ENCODE measurements around the gene DCTN2. TPM values are rescaled to one million over a fixed set of nuclear protein-coding genes. Genes with fewer than 3 reads are reported as not detected.
"Not testable (repeated sequence)": the region's sequence is repeated elsewhere in the genome, so short reads cannot be mapped to it uniquely, and the experiment has no call there.

Gene DCTN2
- total RNA-seq, 1 donor from 2014 or later, result 106 TPM

DNA sequence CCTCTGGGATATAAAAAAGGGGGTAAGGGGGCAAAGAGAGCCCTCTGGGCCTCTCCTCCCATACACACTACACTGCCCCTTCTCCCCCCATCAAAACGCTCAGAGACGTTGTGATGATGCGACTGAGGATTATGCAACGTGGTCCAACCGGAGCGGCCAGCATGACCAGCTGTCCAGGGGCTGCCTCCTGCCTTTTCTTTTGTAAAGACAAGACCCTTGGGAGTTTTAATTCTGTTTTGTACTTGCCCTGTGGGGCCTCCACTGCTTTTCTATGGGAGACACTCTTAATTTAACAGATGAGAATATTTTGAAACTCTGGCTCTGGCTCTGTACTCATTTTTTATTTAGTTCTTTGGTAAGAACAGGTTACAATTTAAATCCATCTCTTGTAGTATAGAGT lies 17.2 kb downstream of the DCTN2 start:
- no peak for DNase-seq (ENCODE audit: low spot score)

DNA sequence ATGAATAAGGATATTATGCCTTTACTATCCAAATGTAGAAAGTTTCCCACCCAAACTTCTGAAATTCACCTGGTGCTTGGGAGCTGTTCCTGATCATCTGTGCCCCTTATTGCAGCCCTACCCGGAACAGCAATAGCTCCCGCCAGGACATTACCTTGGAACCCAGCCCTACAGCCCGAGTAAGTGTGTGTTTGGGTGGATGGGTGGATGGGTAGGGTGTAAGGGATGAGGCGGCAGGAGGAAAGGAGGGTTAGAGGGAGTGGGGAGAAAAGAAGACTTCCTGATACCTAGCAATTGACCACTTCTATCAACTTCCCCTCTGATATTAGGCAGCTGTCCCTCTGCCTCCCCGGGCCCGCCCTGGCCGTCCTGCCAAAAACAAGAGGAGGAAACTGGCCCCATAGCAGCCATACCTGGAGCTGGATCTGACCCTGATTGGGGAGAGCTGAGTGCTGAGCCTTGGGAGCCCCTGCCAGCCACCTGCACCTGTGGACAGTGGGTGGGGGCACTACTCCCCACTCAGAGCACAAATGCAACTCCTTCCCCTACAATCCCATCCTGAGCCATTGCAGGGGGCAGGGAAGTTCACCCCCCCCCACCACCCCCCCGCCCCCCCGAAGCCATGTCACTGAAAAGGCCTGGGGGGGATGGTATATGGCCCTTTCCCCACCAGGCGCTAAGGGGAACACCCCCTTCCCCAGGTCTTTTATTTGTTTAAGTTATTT lies 18.0 kb downstream of the DCTN2 start:
- no peak for DNase-seq (ENCODE audit: low spot score)

DNA sequence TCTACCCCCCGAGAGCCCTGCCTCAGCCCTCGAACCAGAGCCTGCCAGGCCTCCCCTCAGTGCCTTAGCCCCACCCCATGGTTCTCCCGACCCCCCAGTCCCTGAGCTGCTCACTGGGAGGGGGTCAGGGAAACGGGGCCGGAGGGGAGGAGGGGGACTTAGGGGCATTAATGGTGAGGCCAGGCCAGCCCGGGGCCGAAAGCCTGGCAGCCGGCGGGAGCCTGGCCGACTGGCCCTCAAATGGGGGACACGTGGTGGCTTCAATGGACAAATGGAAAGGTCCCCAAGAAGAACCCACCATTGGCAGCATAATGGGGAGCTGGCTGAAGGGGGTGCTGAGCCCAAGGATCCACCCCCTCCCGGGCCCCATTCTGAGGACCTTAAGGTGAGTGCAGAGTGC lies 18.8 kb downstream of the DCTN2 start:
- DNase-seq (ENCODE audit: low spot score), result no peak

DNA sequence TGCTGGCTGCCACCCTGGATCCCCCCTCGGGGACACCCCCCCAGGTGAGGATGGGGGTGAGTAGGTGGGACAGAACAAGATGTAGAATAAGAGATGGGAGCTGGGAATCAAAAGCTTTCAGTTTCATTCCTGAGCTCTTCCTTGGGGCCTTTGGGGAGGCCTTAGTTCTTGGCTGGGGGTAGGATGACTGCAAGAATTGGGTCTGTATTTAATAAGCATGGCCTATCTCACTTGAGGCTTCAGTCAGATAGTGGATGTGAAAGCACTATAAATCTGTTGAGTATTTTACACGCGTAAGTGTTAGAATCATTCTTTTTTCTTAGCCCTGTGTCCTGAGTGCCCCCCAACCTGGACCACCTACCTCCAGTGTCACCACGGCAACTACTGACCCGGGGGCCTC lies 19.8 kb downstream of the DCTN2 start:
- no peak for DNase-seq (ENCODE audit: low spot score)

DNA sequence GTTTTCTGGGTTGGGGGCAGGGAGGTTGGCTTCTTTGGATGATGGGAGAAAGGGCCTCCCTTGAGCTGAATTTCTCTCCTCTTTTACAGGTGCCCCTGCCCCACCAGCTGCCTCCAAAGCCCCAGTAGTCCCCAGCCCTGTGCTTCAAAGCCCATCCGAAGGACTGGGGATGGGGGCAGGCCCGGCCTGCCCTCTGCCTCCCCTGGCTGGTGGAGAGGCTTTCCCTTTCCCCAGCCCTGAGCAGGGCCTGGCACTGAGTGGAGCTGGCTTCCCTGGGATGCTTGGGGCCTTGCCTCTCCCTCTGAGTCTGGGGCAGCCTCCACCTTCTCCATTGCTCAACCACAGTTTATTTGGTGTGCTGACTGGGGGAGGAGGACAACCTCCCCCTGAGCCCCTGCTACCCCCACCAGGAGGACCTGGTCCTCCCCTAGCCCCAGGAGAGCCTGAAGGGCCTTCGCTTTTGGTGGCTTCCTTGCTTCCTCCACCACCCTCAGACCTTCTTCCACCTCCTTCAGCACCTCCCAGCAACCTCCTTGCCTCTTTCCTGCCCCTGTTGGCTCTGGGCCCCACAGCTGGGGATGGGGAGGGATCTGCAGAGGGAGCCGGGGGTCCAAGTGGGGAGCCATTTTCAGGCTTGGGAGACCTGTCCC lies 20.4 kb downstream of the DCTN2 start:
- no peak for DNase-seq (ENCODE audit: low spot score)

DNA sequence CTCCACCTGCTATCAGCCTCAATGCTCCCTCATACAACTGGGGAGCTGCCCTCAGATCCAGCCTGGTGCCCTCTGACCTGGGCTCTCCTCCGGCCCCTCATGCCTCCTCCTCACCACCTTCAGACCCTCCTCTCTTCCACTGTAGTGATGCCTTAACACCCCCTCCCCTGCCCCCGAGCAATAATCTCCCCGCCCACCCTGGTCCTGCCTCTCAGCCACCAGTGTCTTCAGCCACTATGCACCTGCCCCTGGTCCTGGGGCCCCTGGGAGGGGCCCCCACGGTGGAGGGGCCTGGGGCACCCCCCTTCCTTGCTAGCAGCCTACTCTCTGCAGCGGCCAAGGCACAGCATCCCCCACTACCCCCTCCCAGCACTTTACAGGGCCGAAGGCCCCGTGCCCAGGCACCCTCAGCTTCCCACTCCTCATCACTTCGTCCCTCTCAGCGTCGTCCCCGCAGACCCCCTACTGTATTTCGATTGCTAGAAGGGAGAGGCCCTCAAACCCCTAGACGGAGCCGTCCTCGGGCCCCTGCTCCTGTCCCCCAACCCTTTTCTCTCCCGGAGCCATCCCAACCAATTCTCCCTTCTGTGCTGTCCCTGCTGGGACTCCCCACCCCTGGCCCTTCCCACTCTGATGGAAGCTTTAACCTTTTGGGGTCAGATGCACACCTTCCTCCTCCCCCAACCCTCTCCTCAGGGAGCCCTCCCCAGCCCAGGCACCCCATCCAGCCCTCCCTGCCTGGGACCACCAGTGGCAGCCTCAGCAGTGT lies 21.2 kb downstream of the DCTN2 start:
- DNase-seq (ENCODE audit: low spot score), result no peak

DNA sequence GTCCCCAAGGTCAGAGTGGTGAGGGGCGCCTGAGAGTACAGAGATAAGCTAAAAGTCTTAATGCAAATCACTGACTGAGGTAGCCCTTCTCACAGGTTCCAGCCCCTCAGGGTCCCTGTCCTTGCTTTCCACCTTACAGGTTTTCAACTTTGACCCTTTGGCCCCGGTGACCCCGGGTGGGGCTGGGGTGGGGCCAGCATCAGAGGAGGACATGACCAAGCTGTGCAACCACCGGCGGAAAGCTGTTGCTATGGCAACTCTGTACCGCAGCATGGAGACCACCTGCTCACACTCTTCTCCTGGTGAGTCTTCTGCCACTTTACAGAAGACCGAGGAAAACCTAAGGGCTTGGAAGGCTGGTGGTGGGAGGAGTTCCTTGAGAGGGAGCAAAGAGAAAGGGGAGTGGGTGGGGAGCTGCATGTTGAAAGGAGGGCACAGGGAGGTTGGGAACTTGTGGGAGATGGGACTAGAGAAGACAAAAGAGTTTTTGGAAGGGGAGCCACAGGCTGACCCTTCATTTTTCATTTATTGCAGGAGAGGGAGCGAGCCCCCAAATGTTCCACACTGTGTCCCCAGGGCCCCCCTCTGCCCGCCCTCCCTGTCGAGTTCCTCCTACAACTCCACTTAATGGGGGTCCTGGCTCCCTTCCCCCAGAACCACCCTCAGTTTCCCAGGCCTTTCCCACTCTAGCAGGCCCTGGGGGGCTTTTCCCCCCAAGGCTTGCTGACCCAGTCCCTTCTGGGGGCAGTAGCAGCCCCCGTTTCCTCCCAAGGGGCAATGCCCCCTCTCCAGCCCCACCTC lies 22.0 kb downstream of the DCTN2 start:
- no peak for DNase-seq (ENCODE audit: low spot score)

DNA sequence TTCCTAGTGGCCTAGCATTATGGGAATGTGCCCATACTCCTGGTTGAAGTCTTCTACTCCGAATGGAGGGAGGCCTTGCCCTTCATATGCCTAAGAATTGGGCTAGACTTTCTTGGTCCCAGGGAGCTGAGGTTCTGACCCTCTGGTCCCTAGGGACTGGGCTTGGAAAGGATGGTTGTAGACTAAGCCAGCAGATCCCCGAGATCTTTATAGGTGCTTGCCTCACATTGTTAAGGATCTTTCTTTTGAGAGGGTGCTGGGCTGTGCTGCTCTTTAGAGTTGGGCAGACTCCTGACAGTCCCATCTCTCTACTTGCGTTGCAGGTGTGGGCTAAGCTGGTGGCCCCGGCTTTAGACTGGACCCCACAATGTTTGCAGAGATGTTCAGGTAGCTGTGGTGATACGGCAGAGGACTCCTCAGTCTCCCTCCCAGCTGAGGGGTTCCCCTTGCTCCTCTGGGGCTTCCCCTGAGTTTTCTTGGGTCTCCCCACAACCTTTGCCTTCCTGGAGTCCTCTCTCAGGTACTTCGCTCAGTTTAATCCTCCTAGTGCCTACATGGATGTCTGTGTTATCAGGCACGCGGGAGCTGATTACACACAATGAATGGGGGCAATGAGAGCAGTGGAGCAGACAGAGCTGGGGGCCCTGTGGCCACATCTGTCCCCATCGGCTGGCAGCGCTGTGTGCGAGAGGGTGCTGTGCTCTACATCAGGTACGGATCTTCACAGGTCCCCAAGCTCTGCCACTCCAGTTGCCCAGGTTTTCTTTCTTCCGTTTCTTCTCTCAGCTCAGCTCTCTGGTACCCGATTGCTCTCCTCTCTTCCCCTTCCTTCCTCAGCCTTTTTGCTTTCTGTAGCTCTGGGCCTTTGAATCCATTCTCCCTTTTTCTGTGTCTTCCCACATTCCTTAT lies 23.0 kb downstream of the DCTN2 start:
- no peak for DNase-seq (ENCODE audit: low spot score)

DNA sequence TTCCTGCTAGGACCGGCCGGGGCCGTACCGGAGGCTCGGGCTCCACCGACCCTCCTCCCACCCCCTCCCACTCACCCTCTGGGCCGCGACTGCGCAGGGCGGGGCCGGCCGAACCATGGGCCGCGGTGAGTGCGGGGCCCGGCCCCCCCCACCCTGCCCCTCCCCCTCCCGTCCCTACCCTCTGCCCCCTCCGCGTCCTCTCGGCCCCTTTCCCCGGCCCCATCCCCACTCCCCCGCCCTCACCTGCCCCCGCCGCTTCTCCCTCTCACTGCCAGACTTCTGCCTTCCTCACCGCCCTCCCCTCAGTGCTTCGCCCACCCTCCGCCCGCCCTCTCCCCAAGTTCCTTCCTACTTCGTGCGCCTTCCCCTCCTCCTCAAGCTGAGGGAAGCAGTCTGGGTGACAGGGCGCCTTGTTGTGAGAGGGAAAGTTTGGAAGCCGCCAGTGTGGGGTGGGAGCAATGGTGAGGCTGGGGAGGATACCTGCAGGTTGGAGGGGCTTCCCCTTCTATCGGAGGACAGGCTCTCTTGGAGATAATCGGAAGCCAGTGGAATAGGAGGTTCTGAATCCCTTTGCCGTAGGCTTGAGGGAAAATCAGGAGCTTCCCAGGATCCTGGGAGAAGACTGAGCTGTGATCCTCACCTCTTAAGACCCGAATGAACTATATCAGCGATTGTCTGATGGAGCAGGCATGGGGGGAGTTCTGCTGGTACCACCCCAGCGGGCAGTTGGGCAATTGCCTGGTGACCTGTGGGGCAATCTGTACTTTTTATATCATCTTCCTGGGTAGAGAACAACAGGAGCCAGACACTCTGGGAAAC lies 23.9 kb downstream of the DCTN2 start:
- no peak for DNase-seq (ENCODE audit: low spot score)

DNA sequence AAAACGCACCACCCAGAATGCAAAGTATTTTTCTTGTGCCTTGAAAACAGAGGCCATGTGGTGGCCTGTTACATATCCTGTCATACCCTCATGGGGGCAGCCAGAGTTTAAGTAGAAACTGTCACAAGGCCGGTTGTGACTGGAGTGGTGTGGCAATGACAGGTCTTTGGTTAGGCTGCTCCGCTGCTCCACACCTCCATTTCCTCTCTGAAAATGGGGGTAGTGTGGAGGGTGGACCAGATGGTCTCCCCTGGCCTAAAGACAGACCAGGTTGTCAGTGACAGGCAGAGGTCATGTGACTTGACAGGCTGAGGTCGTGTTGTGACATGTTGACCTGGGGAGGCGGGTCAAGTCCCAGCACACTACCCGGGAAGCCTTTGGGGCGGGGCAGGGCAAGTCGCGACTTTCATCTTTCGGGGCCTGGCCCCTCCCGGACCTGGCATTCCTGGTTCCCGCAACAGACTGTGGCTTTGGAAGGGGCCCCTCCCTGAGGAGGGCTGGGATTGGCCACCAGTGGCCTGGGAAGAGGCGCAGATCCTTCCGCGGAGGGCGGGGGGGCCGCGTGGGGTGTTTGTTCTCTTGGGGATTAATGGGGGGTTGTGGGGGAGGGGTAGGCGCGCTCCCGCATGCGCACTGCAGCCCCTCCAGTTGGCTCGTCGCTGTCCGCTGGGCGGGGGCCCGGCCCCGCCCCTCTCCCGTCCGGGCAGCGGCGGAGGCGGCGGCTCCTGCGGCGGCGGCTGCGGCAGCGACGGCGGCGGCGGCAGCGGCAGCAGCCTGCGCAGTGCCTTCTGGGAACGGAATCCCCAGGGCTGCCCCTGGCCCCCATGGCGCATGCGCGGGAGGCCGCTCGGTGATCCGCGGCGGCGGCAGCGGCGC lies 24.7 kb downstream of the DCTN2 start, which contains the start of gene MBD6:
TSS of gene MBD6 (plus strand) at position 814 of the 876 bp plus-strand sequence. CDS start 1,480 bp downstream, outside the sequence.
- DNase-seq (ENCODE audit: low spot score), result peak; percentile 98

DNA sequence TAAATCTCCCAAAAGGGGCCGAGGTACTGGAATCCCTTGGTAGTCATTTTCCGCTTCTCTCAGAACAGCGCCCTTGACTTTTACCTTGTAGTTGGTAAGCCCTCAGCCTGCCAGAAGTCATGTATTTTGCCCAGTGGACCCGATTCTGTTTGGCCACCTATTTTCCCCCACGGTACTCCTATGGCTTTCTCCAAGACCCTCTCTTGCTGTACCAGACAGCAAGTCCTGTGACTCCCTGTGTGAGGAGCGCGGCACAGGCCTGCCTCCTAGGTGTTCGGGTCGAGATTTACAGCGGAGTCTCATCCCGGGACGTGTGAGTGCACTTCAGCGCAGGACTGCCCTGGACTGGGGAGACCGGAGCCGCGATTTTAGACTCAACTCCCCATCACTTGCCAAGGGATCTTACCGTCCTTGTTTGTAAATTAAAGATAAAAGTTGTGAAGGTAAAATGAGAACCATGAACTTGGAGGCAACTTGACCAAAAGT lies 25.4 kb downstream of the DCTN2 start:
- DNase-seq (ENCODE audit: low spot score), result no peak

DNA sequence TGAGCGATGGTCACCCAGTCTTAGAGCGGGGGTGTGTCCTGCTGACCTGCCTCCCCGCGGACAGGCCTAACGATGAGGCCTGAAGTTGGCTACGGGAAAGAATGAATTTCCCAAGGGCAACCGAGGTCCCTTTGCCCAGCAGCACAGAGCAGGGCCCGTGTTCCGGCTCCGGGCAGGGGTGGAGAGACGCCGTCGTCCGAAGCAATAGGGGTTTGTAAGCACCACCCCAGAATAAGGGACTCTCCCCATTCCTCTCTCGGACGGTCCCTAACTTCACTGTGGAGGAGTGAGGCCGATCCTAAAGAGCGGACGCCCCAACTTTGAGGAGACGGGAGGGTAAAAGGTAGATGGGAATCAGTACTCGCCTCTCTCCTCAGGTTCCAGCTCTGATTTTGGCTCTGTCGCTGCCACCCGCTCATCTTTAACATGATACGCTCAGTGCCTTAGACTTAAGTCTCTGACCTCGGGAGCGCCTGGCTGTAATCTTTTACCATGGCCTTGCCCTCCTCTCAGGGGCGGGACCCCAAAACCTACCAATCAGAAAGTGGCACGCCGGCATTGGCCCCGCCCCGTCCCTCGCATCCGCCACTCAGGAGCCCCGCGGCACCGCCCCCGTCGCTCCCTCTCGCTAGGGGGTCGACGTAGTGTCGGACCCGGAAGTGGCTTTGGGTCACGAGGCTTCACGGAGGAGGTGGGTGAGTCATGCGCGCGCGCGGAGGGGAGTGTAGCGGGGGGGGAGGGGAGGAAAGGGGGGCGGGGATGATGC lies 26.8 kb downstream of the DCTN2 start, which contains the start of gene DDIT3:
TSS of gene DDIT3 (minus strand) at position 462 of the 766 bp plus-strand sequence. CDS start 3,108 bp downstream, outside the sequence.
- DNase-seq (ENCODE audit: low spot score), result peak; percentile 100

DNA sequence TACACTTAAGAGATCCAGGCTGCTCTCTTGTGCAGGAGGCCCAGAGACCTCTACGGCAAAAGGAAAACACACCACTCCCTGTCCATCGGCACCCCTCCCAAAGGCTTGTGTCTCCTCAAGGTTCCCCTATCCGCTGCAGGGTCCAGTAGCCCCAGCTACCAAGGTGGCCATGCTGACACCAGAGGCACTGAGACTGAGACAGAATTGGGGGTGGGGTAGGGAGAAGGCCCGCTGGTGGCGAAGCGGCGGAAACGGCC lies 27.3 kb downstream of the DCTN2 start:
- DNase-seq (ENCODE audit: low spot score), result no peak

DNA sequence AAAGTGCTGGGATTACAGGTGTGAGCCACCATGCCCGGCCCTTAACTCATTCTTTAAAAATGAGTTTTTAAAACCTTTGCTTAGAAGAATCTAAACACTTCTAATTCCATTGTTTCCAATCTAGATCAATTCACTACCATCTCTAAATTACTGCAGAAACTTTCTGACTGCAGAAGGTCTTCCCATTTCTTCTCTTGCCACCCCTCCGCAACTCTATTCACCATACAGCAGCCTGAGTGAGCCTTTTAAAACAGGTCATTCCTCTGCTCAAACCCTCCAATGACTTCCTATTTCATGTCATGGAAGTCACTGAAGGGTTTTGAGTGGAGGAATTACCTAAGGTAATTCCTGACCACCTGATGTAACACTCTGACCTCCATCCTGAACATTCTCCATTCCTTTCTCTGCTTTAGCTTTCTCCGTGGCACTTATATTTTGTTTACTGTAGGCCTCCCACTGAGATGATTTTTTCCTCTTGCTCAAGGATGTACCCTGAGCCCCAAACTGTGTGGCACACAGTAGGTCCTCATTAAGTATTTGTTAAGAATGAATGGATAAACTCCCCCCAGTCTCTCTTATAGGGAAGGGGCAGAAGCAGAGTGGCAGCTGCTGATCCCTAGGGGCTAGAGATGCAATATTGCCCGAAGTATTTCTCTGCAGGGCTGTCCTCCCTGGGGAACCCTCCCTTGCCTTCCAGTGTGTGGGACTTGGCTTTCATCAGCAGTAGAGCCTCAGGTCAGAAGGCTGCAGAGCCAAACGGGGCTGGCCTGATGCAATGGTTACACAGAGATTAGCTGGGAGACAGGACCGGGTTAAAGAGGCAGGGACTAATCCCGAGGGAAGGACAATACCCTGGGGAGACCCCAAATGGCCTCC lies 27.8 kb downstream of the DCTN2 start:
- DNase-seq (ENCODE audit: low spot score), result no peak

DNA sequence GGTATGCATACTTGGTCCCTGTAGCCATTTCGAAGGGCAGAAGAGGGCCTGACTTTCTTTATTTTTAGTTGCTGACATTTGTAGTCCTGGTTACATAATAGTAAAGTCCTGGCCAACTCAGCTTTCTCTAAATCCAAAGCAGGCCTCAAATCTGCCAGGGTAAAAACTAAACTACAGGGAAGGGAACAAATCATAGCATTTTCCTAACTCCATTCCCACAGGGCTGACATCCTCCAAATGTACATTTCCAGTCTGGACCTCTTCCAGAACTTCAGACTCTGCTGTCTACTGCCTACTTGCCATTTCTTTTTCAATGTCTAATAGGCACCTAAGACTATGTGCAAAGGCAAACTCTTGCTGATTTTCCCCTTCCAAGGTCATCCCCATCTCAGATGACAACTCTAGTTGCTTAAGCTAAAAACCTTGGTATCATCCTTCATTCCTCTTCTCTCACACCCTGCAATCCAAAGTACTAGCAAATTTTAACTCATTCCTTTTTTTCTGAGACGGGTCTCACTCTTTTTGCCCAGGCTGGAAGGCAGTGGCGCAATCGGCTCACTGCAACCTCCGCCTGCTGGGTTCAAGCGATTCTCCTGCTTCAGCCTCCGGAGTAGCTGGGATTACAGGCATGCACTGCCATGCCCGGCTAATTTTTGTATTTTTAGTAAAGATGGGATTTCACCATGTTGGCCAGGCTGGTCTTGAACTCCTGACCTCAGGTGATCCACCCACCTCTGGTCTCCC lies 28.6 kb downstream of the DCTN2 start:
- DNase-seq (ENCODE audit: low spot score), result no peak

DNA sequence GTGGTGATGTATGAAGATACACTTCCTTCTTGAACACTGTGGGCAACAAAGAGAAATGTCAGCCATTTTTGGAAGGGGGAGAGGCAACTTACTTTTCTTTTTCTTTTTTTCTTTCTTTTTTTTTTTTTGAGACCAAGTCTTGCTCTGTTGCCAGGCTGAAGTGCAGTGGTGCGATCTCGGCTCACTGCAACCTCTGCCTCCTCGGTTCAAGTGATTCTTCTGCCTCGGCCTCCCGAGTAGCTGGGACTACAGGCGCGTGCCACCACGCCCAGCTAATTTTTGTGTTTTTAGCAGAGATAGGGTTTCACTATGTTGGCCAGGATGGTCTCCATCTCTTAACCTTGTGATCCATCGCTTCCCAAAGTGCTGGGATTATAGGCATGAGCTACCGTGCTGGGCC lies 29.3 kb downstream of the DCTN2 start:
- DNase-seq (ENCODE audit: low spot score), result not testable (repeated sequence)
